GM23248 (cell line): ENCODE data around the gene BACE1-AS. TPM values are rescaled to one million over a fixed set of nuclear protein-coding genes. Genes with fewer than 3 reads are reported as not detected.
"Not testable (repeated sequence)": the region's sequence is repeated elsewhere in the genome, so short reads cannot be mapped to it uniquely, and the experiment has no call there.

Experiments used
- DNase-seq: peaks from one replicate; pipeline ENCODE4 v3.0.0-alpha.2; 2015
- H2AFZ ChIP-seq: fragments of 200-600 bp; sonication (generic); 2 replicates; pipeline ENCODE4 v1.6.1; 2016; ENCODE audit warnings: antibody characterized with exemption
- H3F3A ChIP-seq: fragments of 200-600 bp; sonication (generic); 2 replicates; pipeline ENCODE4 v1.6.1; 2016; ENCODE audit warnings: mild to moderate bottlenecking, antibody characterized with exemption, mixed run types; ENCODE audit not compliant: insufficient read depth
- H3K27ac ChIP-seq: fragments of 200-600 bp; sonication (generic); 2 replicates; pipeline ENCODE4 v1.5.1; 2016; ENCODE audit warnings: mild to moderate bottlenecking
- H3K27me3 ChIP-seq: fragments of 200-600 bp; sonication (generic); replicated peaks from 2 replicates; pipeline ENCODE4 v1.6.1; 2016; ENCODE audit warnings: mild to moderate bottlenecking; ENCODE audit not compliant: insufficient read depth
- H3K36me3 ChIP-seq: fragments of 200-600 bp; sonication (generic); 2 replicates; pipeline ENCODE4 v1.6.1; 2016; ENCODE audit warnings: low read depth, mild to moderate bottlenecking
- H3K4me1 ChIP-seq: fragments of 200-600 bp; sonication (generic); 2 replicates; pipeline ENCODE4 v1.6.1; 2016; ENCODE audit warnings: mild to moderate bottlenecking; ENCODE audit not compliant: insufficient read depth
- H3K4me2 ChIP-seq: fragments of 200-600 bp; sonication (generic); one replicate; pipeline ENCODE4 v1.6.1; 2016; ENCODE audit warnings: mild to moderate bottlenecking; ENCODE audit not compliant: unreplicated experiment
- H3K4me3 ChIP-seq: fragments of 200-600 bp; sonication (generic); 2 replicates; pipeline ENCODE4 v1.5.1; 2016; ENCODE audit warnings: mild to moderate bottlenecking
- H3K79me2 ChIP-seq: fragments of 200-600 bp; sonication (generic); 2 replicates; pipeline ENCODE4 v1.6.1; 2016; ENCODE audit warnings: mild to moderate bottlenecking; ENCODE audit not compliant: insufficient read depth
- H3K9ac ChIP-seq: fragments of 200-600 bp; sonication (generic); 2 replicates; pipeline ENCODE4 v1.6.1; 2016; ENCODE audit warnings: mild to moderate bottlenecking
- H3K9me2 ChIP-seq: fragments of 200-600 bp; sonication (generic); 2 replicates; pipeline ENCODE4 v1.6.1; 2016; ENCODE audit warnings: mixed run types, mild to moderate bottlenecking, moderate library complexity; ENCODE audit not compliant: insufficient read depth
- H3K9me3 ChIP-seq: fragments of 200-600 bp; sonication (generic); one replicate; pipeline ENCODE4 v1.6.1; 2017; ENCODE audit warnings: low read depth
- H4K20me1 ChIP-seq: fragments of 200-600 bp; sonication (generic); 2 replicates; pipeline ENCODE4 v1.6.0; 2016; ENCODE audit not compliant: insufficient read depth
- EZH2 ChIP-seq: fragments of 200-600 bp; sonication (generic); IDR thresholded peaks from 2 replicates; pipeline ENCODE4 v1.6.1; 2018; ENCODE audit warnings: antibody characterized with exemption, mild to moderate bottlenecking; ENCODE audit not compliant: insufficient read depth, poor library complexity, severe bottlenecking
- EZH2phosphoT487 ChIP-seq: fragments of 200-600 bp; sonication (generic); IDR thresholded peaks from 2 replicates; pipeline ENCODE4 v1.6.1; 2018; ENCODE audit warnings: antibody characterized with exemption, moderate library complexity, mild to moderate bottlenecking, low read depth; ENCODE audit not compliant: insufficient read depth
- WGBS, 2 experiments: methylation state at CpG; one replicate each; pipeline ENCODE4 v1.1.6; 2015 to 2017; ENCODE audit warnings: low lambda C conversion rate in 2 of 2, low coverage in 1 of 2; ENCODE audit errors: missing lambda C conversion rate in 2 of 2; 5-methylcytosine and 5-hydroxymethylcytosine counted together
- in situ Hi-C: fragments of 300-500 bp; cut with MboI; formaldehyde crosslinking; loops from 2 replicates; pipeline ENCODE4 v1.15.0; 2020
- polyA plus RNA-seq: library from polyadenylated mRNA; unstranded; fragments of >200 nt; fragmentation: Nextera tagmentation; extraction: Ambion mirVana; gene quantifications from 2 replicates; pipeline ENCODE4 v1.2.1, GENCODE V29; 2016
- total RNA-seq: library from RNA; depleted of rRNA; stranded (reverse); fragments of >200 nt; shearing (Covaris generic); gene quantifications from 2 replicates; pipeline ENCODE4 v1.2.3, GENCODE V29; 2014

Gene BACE1-AS
- total and polyA plus RNA-seq, 2 experiments from 2014 or later, result 1.5 to 6.6 TPM

- TF ChIP-seq EZH2phosphoT487 (no peak), EZH2 (no peak)
- no peaks in the 10 kb centered on the region for H3K9me3 ChIP-seq
- 98% methylated on average over 2 of the region's 2 CpGs for WGBS, 2 experiments
- no peak overlapping the region for H3K4me2 ChIP-seq
- DNase-seq, result no peak
- in situ Hi-C loops, result no loop called here
- no peaks in the 10 kb centered on the region for H4K20me1 ChIP-seq
- no peaks in the 10 kb centered on the region for H3K4me1 ChIP-seq
- no peak overlapping the region for H3K9ac ChIP-seq
- H3K79me2 ChIP-seq, result no peaks in the 10 kb centered on the region
- H3K9me2 ChIP-seq, result no peaks in the 10 kb centered on the region
- H3K27ac ChIP-seq, result no peak overlapping the region
- H2AFZ ChIP-seq, result no peak overlapping the region
- H3K27me3 ChIP-seq, result no peaks in the 10 kb centered on the region
- H3K4me3 ChIP-seq, result no peak overlapping the region
- H3F3A ChIP-seq, result no peaks in the 10 kb centered on the region
- H3K36me3 ChIP-seq, result 0 out of 2 replicates have a peak, but pooled peaks cover 4% of the 10 kb centered on the region
Measured at GRCh38 chr11:117265745-117266144, 25.4 kb upstream of the BACE1-AS start.

GRCh38 chr11:117269856-117270255 is 21.3 kb upstream of the BACE1-AS start:
- H3K9me3 ChIP-seq, result no peaks in the 10 kb centered on the region
- peaks cover 7% of the 10 kb centered on the region for H3F3A ChIP-seq
- H3K4me2 ChIP-seq, result no peak overlapping the region
- H3K79me2 ChIP-seq, result no peaks in the 10 kb centered on the region
- no peak overlapping the region for H3K27ac ChIP-seq
- 93 to 95% methylated on average over 2 of the region's 2 CpGs for WGBS, 2 experiments
- TF ChIP-seq EZH2, result no peak
- no peak for TF ChIP-seq EZH2phosphoT487
- H3K9ac ChIP-seq, result no peak overlapping the region
- in situ Hi-C loops, result no loop called here
- no peak overlapping the region for H2AFZ ChIP-seq
- peaks cover 8% of the 10 kb centered on the region for H3K4me1 ChIP-seq
- H3K4me3 ChIP-seq, result no peak overlapping the region
- no peaks in the 10 kb centered on the region for H3K9me2 ChIP-seq
- no peak for DNase-seq
- H3K36me3 ChIP-seq, result peaks cover 5% of the 10 kb centered on the region; the same call in 1 of the 2 replicates
- no peaks in the 10 kb centered on the region for H3K27me3 ChIP-seq
- H4K20me1 ChIP-seq, result no peaks in the 10 kb centered on the region

GRCh38 chr11:117271208-117271607 is 19.9 kb upstream of the BACE1-AS start:
- Histone ChIP-seq H3K27ac (no peak overlapping the region), H4K20me1 (no peaks in the 10 kb centered on the region), H3K9me2 (no peaks in the 10 kb centered on the region), H3K4me2 (no peak overlapping the region), H3K4me3 (no peak overlapping the region), H3K9me3 (no peaks in the 10 kb centered on the region), H3F3A (peaks cover 7% of the 10 kb centered on the region), H3K9ac (no peak overlapping the region), H3K4me1 (peaks cover 18% of the 10 kb centered on the region), H3K27me3 (no peaks in the 10 kb centered on the region), H3K79me2 (no peaks in the 10 kb centered on the region), H3K36me3 (peaks cover 5% of the 10 kb centered on the region; the same call in 1 of the 2 replicates), H2AFZ (no peak overlapping the region)
- DNase-seq, result no peak
- WGBS, 2 experiments, result 98% methylated on average over 4 of the region's 4 CpGs
- in situ Hi-C loops, result no loop called here
- TF ChIP-seq EZH2, result no peak
- no peak for TF ChIP-seq EZH2phosphoT487

- H2AFZ ChIP-seq, H3K27me3 ChIP-seq, H3K9me3 ChIP-seq, H3F3A ChIP-seq, H3K36me3 ChIP-seq, H3K9me2 ChIP-seq, H3K9ac ChIP-seq, H3K27ac ChIP-seq, in situ Hi-C loops, DNase-seq, H3K4me2 ChIP-seq, H3K79me2 ChIP-seq, H3K4me3 ChIP-seq, H4K20me1 ChIP-seq: not testable (repeated sequence)
- H3K4me1 ChIP-seq, result peaks cover 22% of the 10 kb centered on the region
- WGBS, 2 experiments, result 96 to 100% methylated on average over 5 of the region's 5 CpGs
Measured at GRCh38 chr11:117272175-117272574, 19.0 kb upstream of the BACE1-AS start.
